Kidney tubule cell (primary cell): Measurements from ENCODE around the gene RPL14.

Experiments
- DNase-seq: peaks from one replicate; pipeline ENCODE4 v3.0.0-alpha.2; 2018; ENCODE audit warnings: low spot score

The RPL14 gene

DNA sequence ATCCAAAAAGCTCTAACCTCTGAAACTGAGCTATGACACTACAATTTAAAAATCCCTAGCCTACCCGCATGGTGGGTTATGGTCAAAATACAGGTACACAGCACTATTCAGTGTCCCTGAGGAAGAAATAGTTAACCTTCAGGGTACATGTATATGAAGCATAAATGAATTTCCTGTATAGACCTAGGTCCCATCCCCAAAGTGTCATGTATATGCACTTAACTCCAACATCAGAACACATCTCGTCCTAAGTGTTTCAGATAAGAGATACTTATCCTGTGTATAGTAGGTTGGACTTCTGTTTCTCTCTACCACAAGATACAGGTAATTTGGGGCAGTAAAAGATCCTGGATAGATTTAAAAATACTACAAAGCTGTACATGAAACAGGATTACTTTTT lies 6.4 kb downstream of the RPL14 start:
- DNase-seq = no peak

GRCh38 chr3:40464339-40465110 lies 7.4 kb downstream of the RPL14 start:
- DNase-seq = no peak

GRCh38 chr3:40465111-40465407 lies 7.9 kb downstream of the RPL14 start:
- no peak for DNase-seq

DNA sequence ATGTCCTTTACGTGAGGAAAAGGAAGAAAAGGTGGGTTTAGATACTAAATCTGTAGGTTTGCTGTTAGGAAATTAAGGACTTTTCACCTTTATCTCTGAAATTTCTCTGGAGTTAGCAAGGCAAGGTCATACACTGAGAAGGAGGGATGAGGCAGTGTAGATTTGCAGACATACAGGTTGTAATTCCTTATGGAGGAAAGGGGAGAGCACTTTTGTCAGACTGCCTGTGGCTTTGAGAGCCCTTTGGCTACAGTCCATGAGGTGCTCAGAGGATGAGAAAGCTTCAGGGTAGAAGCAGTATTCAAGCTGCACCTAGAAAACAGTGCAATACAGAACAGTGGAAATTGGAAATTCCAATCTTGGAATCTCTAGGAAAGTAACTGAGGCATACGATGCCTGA lies 8.3 kb downstream of the RPL14 start:
- no peak for DNase-seq

GRCh38 chr3:40468018-40468417 lies 10.9 kb downstream of the RPL14 start:
- no peak for DNase-seq

GRCh38 chr3:40470701-40471100 lies 13.6 kb downstream of the RPL14 start:
- DNase-seq = no peak

DNA sequence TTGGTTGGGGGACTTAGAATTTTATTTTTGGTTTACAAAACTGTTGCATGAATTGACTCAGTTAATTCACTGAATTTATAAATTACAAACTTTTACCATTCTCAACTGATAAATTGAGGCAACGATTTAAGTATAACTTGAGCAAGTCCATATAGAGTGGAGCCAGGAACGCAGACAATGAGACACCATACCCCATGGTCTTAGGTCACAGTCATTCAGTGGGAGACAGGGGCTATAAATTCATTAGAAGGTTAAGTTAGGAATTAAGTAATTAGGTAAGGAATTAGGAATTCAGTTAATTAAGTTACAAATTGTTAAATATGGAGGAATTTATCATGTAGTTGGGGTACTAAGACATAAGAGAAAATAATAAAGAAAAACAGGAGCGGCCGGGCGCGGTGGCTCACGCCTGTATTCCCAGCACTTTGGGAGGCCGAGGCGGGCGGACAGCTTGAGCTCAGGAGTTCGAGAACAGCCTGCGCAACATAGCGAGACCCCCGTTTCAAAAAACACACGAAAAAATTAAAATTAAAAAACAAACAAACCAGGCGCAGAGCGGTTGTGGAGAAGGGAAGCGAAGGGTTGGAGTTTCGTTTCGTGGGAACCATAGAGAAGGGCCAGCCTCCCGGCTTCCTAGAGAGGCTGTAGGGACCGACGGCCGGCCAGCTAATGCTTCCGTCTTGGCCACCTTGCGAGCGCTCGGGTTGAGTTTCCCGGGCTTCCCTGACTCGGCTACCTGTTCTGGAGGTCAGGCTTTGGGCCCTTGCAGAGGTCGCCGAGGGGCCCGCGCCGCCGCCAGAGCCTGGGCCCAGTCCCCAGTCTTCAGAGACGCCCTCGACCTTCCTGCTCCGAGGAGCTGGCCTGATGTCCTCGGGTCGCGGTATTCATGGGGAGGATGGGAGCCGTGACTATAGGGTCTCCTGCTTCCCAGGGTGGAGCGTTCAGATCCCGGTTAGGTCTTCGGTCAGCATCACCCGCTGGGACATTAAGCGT lies 19.6 kb downstream of the RPL14 start, which contains the start of gene ZNF619:
ZNF619 (plus strand) TSS at position 645 of the 993 bp plus-strand sequence. CDS start 858 bp downstream, outside the sequence.
- DNase-seq = peak; percentile 76

DNA sequence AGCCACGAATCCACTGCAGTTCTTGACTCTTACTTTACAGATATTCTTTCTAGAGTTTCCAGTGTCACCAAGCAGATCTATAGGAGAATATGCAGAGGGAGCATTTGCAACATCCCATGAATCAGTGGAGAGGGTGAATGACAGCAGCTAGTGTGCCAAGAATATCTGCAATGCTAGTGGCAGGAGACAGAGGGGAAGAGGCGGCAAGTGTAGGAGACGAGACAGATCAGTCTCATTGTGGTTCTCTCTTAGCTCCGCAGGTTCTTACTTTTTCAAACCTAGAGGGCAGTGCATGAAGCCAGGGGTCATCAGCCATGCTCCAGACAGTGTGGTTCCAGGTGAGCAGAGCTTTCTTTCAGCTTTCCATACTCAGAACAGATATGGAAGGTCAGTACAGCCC lies 20.5 kb downstream of the RPL14 start:
- no peak for DNase-seq

DNA sequence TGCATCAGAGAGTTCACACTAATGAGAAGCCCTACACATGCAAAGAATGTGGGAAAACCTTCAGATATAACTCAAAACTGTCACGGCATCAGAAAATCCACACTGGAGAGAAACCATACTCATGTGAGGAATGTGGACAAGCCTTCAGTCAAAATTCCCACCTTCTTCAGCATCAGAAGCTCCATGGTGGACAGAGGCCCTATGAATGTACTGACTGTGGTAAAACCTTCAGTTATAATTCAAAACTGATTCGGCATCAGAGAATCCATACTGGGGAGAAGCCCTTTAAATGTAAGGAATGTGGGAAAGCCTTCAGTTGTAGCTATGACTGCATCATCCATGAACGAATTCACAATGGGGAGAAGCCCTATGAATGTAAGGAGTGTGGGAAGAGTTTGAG lies 30.0 kb downstream of the RPL14 start:
- no peak for DNase-seq

- no peak for DNase-seq
Observed at GRCh38 chr3:40490916-40491315, 33.8 kb downstream of the RPL14 start.

GRCh38 chr3:40494698-40495097 lies 37.6 kb downstream of the RPL14 start:
- DNase-seq = no peak

DNA sequence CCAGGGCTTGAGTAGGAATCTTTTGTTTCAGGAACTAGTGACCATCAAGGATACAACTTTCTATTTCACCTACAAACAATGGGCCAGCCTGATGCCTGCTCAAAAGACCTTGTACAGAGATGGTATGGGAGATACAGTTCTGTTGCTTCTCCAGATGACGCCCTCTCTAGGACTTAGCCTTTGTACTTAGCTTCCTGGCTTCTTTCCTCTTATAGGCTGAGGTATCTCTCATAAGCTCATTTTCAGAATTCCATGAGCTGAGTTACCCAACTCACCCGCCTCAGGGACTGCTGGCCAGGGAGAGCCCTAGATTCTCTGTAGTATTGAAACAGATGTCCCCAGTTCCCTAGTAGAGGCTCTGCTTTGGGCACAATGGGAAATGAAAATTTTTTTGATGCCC lies 40.1 kb downstream of the RPL14 start:
- DNase-seq = no peak

DNA sequence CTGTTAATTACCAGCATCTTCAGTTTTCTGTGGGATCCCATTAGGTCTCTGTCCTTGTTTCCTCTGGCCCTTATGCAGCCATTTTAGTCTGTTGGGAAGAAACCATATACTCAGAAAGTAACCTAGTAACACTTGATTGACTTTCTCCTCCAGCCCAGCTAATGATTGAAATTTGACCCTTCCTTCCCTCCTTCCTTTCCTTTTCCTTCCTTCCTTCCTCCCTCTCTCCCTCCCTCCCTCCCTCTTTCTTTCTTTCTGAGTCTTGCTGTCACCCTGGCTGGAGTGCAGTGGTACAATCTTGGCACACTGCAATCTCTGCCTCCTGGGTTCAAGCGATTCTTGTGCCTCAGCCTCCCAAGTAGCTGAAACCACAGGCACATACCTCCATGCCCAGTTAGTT lies 42.8 kb downstream of the RPL14 start:
- DNase-seq = no peak

DNA sequence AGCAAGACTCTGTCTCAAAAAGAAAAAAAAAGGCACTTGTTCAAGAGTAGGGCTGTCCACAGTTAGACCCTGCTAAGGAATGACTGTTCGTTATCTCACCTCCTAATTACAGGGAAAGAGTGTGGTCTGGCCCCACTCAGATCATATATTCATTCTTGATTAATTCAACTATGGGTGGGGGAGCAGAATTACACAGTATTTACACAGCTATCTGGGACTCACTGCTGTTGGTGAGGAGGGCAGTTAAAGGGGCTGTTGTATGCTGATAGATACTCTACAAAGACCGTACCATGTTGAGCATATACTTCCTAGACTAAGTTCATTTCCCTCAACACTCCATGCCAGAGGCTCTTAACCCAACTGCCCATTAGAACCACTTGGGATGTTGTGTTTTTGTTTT lies 44.9 kb downstream of the RPL14 start:
- DNase-seq = no peak

GRCh38 chr3:40504636-40505430 lies 47.7 kb downstream of the RPL14 start:
- DNase-seq = peak; percentile 99

DNA sequence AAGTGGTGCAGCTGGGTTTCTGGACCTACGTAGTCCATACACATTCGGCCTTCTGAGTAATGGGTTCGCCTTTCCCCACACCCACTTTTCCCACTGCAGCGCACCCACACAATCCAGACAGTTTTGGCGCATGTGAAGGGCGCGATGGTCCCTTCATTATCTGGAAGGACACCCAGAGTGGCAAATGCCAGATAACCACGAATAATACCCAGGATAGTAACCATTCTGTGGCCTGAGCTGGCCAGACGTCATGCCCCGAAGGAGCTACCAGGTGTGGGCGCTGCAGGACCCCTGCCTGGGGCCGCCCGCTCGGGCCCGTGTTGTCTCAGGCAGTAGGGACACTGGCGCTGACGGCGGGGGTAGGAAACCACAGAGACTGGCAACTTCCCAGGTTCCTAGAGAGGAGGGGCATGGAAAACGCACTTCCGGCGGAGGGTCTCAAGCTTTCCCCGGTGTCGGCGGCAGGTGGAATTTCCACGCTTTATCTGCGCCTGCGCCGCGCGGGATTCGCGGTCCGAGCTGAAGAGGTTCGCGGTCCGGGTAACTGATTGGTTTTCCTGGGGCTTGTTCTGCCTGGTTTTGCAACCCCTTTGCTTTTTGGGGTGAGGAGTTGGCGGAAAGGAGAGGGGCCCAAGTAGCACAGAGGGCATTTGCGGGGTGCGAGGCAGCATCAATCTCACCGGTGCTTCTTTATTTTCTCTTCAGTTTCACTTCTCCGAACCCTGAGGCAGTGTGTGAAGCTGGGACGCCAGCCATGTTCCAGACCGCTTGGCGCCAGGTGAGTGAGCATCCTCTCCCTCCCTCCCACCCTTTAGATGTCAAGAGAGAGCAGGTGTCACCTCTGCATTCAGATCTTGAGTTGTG lies 48.7 kb downstream of the RPL14 start, which contains the start of gene ZNF620:
ZNF620 (plus strand) TSS at position 441 of the 864 bp plus-strand sequence; CDS start at position 755, 314 bp downstream.
- peak; percentile 84 for DNase-seq

GRCh38 chr3:40511031-40511718 lies 54.0 kb downstream of the RPL14 start:
- no peak for DNase-seq

DNA sequence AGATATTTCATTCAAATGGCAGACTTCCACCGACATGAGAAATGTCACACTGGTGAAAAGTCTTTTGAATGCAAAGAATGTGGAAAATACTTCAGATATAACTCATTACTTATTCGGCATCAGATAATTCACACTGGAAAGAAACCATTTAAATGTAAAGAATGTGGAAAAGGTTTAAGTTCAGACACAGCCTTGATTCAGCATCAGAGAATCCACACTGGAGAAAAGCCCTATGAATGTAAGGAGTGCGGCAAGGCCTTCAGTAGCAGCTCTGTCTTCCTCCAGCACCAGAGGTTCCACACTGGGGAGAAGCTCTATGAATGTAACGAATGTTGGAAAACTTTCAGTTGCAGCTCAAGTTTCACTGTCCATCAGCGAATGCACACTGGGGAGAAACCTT lies 59.1 kb downstream of the RPL14 start:
- no peak for DNase-seq

GRCh38 chr3:40518067-40518466 lies 60.9 kb downstream of the RPL14 start:
- DNase-seq = no peak
